HEK293T (cell line): ENCODE data around the gene SPRR4.

Experiments
- ARNT ChIP-seq: fragments of 450-650 bp; IDR thresholded peaks from 2 replicates; pipeline ENCODE4 v1.6.1; 2017; ENCODE audit warnings: mild to moderate bottlenecking
- BHLHE40 ChIP-seq: fragments of 450-650 bp; IDR thresholded peaks from 2 replicates; pipeline ENCODE4 v1.6.1; 2016; ENCODE audit warnings: mild to moderate bottlenecking, moderate library complexity, borderline replicate concordance
- ELF4 ChIP-seq: fragments of 450-650 bp; IDR thresholded peaks from 2 replicates; pipeline ENCODE4 v1.6.1; 2017; ENCODE audit warnings: antibody characterized with exemption
- FOXA1 ChIP-seq: fragments of 450-650 bp; IDR thresholded peaks from 2 replicates; pipeline ENCODE4 v1.6.1; 2016; ENCODE audit warnings: mild to moderate bottlenecking
- FOXK2 ChIP-seq: fragments of 450-650 bp; IDR thresholded peaks from 2 replicates; pipeline ENCODE4 v1.6.1; 2016; ENCODE audit warnings: mild to moderate bottlenecking
- FOXM1 ChIP-seq: fragments of 450-650 bp; IDR thresholded peaks from 2 replicates; pipeline ENCODE4 v1.6.1; 2017; ENCODE audit warnings: mild to moderate bottlenecking, borderline replicate concordance
- L3MBTL2 ChIP-seq: fragments of 450-650 bp; conservative IDR thresholded peaks from 2 replicates; pipeline ENCODE4 v1.6.1; 2016; ENCODE audit warnings: mild to moderate bottlenecking
- LEF1 ChIP-seq: fragments of 450-650 bp; IDR thresholded peaks from 2 replicates; pipeline ENCODE4 v1.6.1; 2017; ENCODE audit warnings: mild to moderate bottlenecking, borderline replicate concordance
- NFRKB ChIP-seq: fragments of 450-650 bp; IDR thresholded peaks from 2 replicates; pipeline ENCODE4 v1.6.1; 2016; ENCODE audit warnings: mild to moderate bottlenecking, moderate library complexity
- SP1 ChIP-seq: fragments of 450-650 bp; IDR thresholded peaks from 2 replicates; pipeline ENCODE4 v1.6.1; 2017
- SUZ12 ChIP-seq: fragments of 450-650 bp; IDR thresholded peaks from 2 replicates; pipeline ENCODE4 v1.6.1; 2016; ENCODE audit warnings: mild to moderate bottlenecking
- TARDBP ChIP-seq: fragments of 450-650 bp; IDR thresholded peaks from 2 replicates; pipeline ENCODE4 v1.6.1; 2016
- TF ChIP-seq, protein P1 (sequence below): fragments of 450-650 bp; IDR thresholded peaks from 2 replicates; pipeline ENCODE4 v1.6.1; 2016

DNA sequence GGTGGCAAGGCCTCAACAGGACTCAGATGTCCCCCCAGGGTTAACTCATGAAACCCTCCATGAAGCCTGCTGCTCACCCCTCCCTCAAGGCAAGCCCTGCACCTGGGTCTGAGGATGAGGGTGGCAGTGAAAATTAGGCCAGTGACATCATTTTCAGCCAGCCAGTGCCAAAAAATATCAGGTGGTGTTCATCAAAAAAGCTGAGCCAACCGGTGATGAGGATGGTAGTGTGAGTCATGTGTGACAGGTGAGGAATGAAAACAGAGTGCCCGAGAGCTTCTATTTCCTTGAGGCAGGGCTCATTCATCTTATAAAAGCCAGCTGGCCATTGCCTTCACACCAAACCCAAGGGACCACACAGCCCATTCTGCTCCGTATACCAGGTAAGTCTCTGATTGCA, 13.3 kb downstream of the SPRR4 start, which contains the start of gene SPRR1A:
- no peak for TF ChIP-seq SP1
- no peak for TF ChIP-seq BHLHE40
- TF ChIP-seq ARNT = no peak
- no peak for TF ChIP-seq FOXM1
- no peak for TF ChIP-seq ELF4
- TF ChIP-seq, protein P1, sequence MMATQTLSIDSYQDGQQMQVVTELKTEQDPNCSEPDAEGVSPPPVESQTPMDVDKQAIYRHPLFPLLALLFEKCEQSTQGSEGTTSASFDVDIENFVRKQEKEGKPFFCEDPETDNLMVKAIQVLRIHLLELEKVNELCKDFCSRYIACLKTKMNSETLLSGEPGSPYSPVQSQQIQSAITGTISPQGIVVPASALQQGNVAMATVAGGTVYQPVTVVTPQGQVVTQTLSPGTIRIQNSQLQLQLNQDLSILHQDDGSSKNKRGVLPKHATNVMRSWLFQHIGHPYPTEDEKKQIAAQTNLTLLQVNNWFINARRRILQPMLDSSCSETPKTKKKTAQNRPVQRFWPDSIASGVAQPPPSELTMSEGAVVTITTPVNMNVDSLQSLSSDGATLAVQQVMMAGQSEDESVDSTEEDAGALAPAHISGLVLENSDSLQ = no peak
- TF ChIP-seq TARDBP = no peak
- no peak for TF ChIP-seq SUZ12
- TF ChIP-seq NFRKB = no peak
- TF ChIP-seq FOXK2 = no peak
- no peak for TF ChIP-seq FOXA1
- no peak for TF ChIP-seq LEF1
- no peak for TF ChIP-seq L3MBTL2
